Mucosa of descending colon (tissue), 3 donors: ENCODE results near the gene LGALS12. TPM values are rescaled to one million over a fixed set of nuclear protein-coding genes. Genes with fewer than 3 reads are reported as not detected.
"Not testable (repeated sequence)": the region's sequence is repeated elsewhere in the genome, so short reads cannot be mapped to it uniquely, and the experiment has no call there.

ENCODE experiments used
- ATAC-seq: fragments of 200-7000 bp; cut with Tn5 transposase; one replicate; pipeline ENCODE4 v1.9.1; 2020; ENCODE audit warnings: mild to moderate bottlenecking, moderate library complexity
- DNase-seq, 3 donors: peaks; one replicate each; pipeline ENCODE4 v3.0.0-alpha.2; 2020
- H3K36me3 ChIP-seq: fragments of 200-600 bp; one replicate; pipeline ENCODE4 v1.8.0; 2021; ENCODE audit warnings: low read depth, mild to moderate bottlenecking
- H3K4me1 ChIP-seq: fragments of 200-600 bp; one replicate; pipeline ENCODE4 v1.8.0; 2021; ENCODE audit warnings: low read depth, mild to moderate bottlenecking
- H3K4me3 ChIP-seq: fragments of 200-600 bp; one replicate; pipeline ENCODE4 v1.8.0; 2021; ENCODE audit warnings: mild to moderate bottlenecking
- H3K9me3 ChIP-seq: fragments of 200-600 bp; one replicate; pipeline ENCODE4 v1.8.0; 2021; ENCODE audit warnings: mild to moderate bottlenecking
- intact Hi-C, 2 donors: fragments of 100-400 bp; cut with DNase I in 1 of 2; cut with micrococcal nuclease in 1 of 2; formaldehyde crosslinking; loops; one replicate each; pipeline versions ENCODE4 v1.11.0 to v1.11.1; 2022; cut with DNase I, micrococcal nuclease
- total RNA-seq, 3 donors: library from RNA; stranded (reverse); fragmentation: NEBNext Ultra II Directional in 2 of 3; extraction: Animal tissue kit (Norgen Biotek cat#: 25700) in 2 of 3; gene quantifications; one replicate each; pipeline versions ENCODE4 v1.2.1 to v1.2.4, GENCODE V29; 2021 to 2023
- TF ChIP-seq, protein P1 (sequence below): fragments of 200-600 bp; IDR thresholded peaks from one replicate; pipeline ENCODE4 v1.8.0; 2022; ENCODE audit warnings: antibody characterized with exemption, mild to moderate bottlenecking
- donor health status: DM: no; HTN: no; CAD: no; lungs with moderate emphysema.
- donor health status: DM: no; HTN: no; CAD: no.
- donor health status: DM: no; HTN: yes; CAD: no.

Gene LGALS12
- total RNA-seq, 3 donors from 2014 or later = 0.26 to 0.32 (median 0.29) TPM

DNA sequence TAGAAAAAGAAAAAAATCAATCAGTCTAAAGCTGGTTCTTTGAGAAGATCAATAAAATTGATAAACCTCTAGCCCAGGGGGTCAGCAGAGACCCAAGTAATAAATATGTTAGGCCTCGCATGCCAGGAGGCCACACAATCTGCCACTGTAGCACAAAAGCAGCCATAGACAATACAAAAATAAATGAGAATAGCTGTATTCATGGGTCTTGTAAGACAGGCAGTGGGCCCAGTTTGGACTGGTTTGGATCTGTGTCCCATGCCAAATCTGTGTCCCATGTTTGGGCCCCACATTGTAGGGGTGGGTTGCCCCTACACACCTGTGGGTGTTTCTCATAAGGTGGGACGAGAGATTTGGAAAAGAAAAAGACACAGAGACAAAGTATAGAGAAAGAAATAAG is 24.1 kb downstream of the LGALS12 start:
- no peak overlapping the region for H3K4me3 ChIP-seq
- H3K9me3 ChIP-seq = no peaks in the 10 kb centered on the region
- H3K4me1 ChIP-seq = peaks cover 7% of the 10 kb centered on the region
- no peak for DNase-seq
- intact Hi-C loops = no loop called here
- ATAC-seq = no peak
- H3K36me3 ChIP-seq = no peaks in the 10 kb centered on the region
- TF ChIP-seq, protein P1, sequence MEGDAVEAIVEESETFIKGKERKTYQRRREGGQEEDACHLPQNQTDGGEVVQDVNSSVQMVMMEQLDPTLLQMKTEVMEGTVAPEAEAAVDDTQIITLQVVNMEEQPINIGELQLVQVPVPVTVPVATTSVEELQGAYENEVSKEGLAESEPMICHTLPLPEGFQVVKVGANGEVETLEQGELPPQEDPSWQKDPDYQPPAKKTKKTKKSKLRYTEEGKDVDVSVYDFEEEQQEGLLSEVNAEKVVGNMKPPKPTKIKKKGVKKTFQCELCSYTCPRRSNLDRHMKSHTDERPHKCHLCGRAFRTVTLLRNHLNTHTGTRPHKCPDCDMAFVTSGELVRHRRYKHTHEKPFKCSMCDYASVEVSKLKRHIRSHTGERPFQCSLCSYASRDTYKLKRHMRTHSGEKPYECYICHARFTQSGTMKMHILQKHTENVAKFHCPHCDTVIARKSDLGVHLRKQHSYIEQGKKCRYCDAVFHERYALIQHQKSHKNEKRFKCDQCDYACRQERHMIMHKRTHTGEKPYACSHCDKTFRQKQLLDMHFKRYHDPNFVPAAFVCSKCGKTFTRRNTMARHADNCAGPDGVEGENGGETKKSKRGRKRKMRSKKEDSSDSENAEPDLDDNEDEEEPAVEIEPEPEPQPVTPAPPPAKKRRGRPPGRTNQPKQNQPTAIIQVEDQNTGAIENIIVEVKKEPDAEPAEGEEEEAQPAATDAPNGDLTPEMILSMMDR = no peak

DNA sequence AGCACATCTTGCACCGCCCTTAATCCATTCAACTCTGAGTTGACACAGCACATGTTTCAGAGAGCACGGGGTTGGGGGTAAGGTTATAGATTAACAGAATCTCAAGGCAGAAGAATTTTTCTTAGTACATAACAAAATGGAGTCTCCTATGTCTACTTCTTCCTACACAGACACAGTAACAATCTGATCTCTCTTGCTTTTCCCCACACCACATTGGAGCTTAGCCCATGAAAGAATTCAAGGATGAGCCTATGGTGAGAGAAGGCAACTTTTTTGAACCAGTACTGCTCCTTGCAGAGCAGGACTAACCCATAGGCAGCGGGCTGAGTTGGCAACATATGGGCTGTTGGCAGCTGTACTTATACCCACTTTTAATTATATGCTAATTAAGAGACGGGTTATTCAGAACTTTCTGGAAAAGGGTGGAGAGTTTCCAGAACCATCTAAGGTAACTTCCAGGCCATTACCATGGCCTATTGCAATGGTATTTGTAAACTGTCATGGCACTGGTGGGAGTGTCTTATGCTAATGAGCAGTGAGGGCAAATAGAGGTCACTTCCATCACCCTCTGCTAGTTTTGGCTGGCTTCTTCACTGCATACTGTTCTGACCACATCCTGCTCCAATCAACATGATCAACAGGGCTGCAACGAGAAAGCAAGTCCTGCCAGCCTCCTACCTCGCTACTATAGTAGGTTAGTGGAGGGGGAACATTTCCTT is 25.3 kb downstream of the LGALS12 start:
- ATAC-seq (peak; percentile 88), DNase-seq (peak in 1 of 3 donors; percentile 52)
- H3K9me3 ChIP-seq, intact Hi-C loops, H3K4me3 ChIP-seq, H3K36me3 ChIP-seq: not testable (repeated sequence)
- H3K4me1 ChIP-seq = peaks cover 16% of the 10 kb centered on the region

DNA sequence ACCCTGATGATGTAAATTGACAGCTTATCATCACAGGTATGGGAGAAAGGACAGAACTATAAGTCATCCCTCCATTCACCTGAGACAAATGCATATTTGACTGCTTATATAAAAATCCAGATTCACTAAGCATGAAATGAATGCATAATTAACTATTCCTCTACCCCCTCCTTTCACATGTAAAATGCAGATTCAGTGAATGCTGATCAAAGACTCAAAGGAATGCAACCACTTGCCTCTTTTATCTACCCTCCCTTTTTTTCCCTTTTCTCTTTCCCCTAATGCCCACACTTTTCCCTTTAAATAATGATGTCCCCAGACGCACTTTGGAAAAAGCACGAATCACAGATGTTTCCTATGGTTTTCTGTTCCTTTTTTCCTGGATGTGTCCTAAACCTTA is 26.2 kb downstream of the LGALS12 start:
- ATAC-seq = no peak
- Histone ChIP-seq H3K9me3 (no peaks in the 10 kb centered on the region), H3K4me1 (peaks cover 22% of the 10 kb centered on the region), H3K36me3 (no peaks in the 10 kb centered on the region), H3K4me3 (no peak overlapping the region)
- intact Hi-C loops = no loop called here
- TF ChIP-seq, protein P1 = no peak
- no peak for DNase-seq

DNA sequence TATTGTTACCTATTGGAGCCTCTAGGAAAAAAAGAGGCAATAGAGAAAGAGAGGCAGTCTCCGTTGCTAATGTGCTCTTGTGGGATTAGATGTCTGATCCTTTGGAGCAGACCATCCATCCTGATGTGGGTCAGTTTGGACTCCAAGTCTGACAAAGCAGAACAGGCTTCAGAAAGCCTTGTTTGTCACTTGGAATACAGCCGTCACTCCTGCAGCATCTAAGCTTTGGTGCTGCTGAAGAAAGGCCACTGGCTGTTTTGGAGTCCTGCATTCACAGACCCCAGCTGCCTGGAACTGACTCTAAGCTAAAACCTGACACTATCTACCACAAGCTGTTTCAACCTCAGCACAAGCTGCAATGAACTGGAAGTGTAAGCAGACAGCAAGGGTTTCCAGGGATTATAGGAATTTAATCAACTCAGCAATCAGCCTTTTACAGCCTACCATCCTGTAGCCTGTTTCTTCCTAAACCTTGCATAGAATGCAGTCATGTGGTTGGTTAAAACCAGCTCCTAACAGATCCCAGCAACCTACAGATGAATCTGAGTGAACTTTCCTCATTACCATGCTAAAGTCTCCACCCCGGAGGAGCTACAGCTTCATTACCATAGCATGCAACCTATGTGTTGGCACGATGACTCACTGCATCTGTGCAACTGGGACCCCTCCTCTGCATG is 27.1 kb downstream of the LGALS12 start:
- intact Hi-C loops = no loop called here
- H3K4me1 ChIP-seq = peaks cover 22% of the 10 kb centered on the region
- no peaks in the 10 kb centered on the region for H3K9me3 ChIP-seq
- ATAC-seq = no peak
- H3K36me3 ChIP-seq = no peaks in the 10 kb centered on the region
- TF ChIP-seq, protein P1 = no peak
- H3K4me3 ChIP-seq = no peak overlapping the region
- DNase-seq = no peak

DNA sequence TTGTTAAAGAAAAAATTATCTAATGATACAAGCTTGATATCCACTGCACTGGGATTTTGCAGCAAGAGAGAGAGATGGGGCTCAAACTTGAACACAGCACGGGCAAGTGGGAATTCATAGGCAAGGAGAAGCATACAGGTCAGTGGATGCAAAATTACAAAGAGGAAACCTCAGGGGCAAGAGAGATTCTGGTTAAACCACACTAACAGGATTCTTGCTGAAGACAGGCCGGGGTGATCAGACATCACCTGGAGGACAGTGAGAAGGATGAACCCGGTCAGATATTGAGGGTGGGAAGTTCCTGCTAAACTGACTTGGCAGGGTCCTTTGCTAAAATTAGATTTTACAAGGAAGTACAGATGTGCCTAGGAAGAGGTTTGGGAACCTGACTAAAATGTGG is 28.2 kb downstream of the LGALS12 start:
- H3K4me1 ChIP-seq = peaks cover 22% of the 10 kb centered on the region
- TF ChIP-seq, protein P1 = no peak
- DNase-seq = no peak
- H3K4me3 ChIP-seq = no peak overlapping the region
- no peak for ATAC-seq
- no peaks in the 10 kb centered on the region for H3K36me3 ChIP-seq
- intact Hi-C loops = no loop called here
- H3K9me3 ChIP-seq = no peaks in the 10 kb centered on the region

DNA sequence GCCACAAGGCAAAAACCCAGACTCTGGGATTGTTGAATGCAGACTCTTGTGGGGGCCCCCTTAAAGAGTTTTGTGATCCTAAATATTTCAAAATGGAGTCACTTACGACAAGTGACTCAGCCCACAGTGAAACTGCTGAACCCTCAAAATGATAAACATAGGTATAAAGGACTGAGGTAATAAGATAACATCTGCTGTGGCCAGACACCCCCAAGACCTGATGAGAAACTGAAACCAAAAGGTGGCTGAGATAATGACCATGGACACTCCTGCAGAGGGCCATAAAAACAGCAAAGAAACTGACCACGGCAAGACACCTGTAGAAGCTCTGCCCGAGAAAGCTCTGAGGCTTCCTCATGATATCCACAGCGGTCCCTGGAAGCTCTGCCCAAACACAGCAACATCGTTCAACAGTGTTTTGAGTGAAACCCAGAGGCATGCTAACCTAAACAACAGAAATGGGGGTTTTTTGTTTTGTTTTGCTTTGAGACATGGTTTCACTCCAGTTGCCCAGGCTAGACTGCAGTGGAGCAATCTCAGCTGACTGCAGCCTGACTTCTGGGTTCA is 29.1 kb downstream of the LGALS12 start:
- peaks cover 22% of the 10 kb centered on the region for H3K4me1 ChIP-seq

More for the DNA sequence above, 29.1 kb downstream of the LGALS12 start:
- intact Hi-C loops = no loop called here
- no peaks in the 10 kb centered on the region for H3K36me3 ChIP-seq
- DNase-seq (no peak), ATAC-seq (peak; percentile 34)
- H3K9me3 ChIP-seq = no peaks in the 10 kb centered on the region
- H3K4me3 ChIP-seq = no peak overlapping the region
- TF ChIP-seq, protein P1 = no peak
